ENCODE results near the gene PC. TPM values are rescaled to one million over a fixed set of nuclear protein-coding genes. Genes with fewer than 3 reads are reported as not detected.

Gene PC
- total and polyA plus RNA-seq, 11 donors = 2.6 to 22.4 (median 13.1) TPM

- Histone ChIP-seq H3K4me3 (no peak overlapping the region), H3K27ac (no peak overlapping the region), H3K4me1 (peaks cover 0 to under 1% (median 0%) of the 10 kb centered on the region in 12 donors), H3K9me3 (no peaks in the 10 kb centered on the region), H3K36me3 (peaks cover 0 to 2% (median 0%) of the 10 kb centered on the region in 9 donors), H3K27me3 (no peaks in the 10 kb centered on the region)
- intact Hi-C loops (cut with DNase I) = no loop called here
- ATAC-seq = no peak
- TF ChIP-seq POLR2A (IDR thresholded peaks at IDR 0.05) (no peak), CTCF (IDR thresholded peaks at IDR 0.05) (no peak)
- DNase-seq = peak in 2 of 5 donors; percentile 20 to 48
- WGBS, 4 donors = 75 to 97% (median 89%) methylated on average over 9 to 11 of the region's 11 CpGs
Measured at GRCh38 chr11:66862559-66863037, 95.6 kb downstream of the PC start.

DNA sequence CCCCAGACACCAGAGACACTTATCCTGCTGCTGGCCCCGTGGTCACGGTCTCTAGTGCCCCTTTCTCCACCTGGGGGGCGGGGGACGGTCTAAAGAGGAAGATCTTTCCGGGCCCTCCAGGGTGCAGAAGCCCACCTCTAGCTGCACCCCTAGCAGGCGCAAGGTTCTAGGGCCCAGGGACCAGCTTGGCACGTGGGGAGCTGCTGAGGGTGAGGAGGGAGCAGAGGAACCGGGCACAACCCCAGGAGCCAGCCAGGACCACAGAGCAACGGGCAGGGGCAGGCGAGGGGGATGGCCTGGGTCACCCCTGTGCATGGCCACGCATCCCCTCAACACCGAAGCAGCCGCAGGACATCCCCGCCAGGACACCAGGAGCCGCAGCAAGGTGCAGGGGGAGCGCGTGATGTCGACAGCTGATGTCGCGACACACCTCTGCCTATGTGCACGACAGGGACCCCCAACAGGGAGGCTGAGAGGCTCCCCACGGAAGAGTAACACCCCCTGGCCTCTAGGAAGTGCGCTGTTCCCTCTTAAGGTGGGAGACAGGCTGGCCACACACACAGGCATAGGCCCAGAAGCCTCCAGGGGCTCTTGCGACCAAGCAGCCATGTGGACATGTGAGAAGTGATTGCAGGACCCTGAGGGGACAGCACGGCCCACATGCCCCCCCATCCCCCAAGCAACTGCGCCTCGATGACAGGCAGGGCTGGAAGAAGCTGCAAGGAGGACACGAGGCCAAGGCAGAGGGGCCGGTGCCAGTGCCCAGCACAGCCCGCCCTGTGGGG is 96.2 kb downstream of the PC start:
- intact Hi-C loops (cut with DNase I) = no loop called here
- Histone ChIP-seq H3K4me3 (no peak overlapping the region), H3K27me3 (no peaks in the 10 kb centered on the region), H3K9me3 (no peaks in the 10 kb centered on the region), H3K4me1 (peaks cover 0 to 6% (median 0%) of the 10 kb centered on the region in 12 donors), H3K27ac (no peak overlapping the region), H3K36me3 (peaks cover 0 to 2% (median 0%) of the 10 kb centered on the region in 9 donors)
- DNase-seq = peak in 1 of 5 donors; percentile 54
- WGBS, 4 donors = 90 to 92% (median 91%) methylated on average over 21 to 30 of the region's 30 CpGs
- no peak for ATAC-seq
- no peak for TF ChIP-seq POLR2A (IDR thresholded peaks at IDR 0.05)
- TF ChIP-seq CTCF (IDR thresholded peaks at IDR 0.05) = no peak

DNA sequence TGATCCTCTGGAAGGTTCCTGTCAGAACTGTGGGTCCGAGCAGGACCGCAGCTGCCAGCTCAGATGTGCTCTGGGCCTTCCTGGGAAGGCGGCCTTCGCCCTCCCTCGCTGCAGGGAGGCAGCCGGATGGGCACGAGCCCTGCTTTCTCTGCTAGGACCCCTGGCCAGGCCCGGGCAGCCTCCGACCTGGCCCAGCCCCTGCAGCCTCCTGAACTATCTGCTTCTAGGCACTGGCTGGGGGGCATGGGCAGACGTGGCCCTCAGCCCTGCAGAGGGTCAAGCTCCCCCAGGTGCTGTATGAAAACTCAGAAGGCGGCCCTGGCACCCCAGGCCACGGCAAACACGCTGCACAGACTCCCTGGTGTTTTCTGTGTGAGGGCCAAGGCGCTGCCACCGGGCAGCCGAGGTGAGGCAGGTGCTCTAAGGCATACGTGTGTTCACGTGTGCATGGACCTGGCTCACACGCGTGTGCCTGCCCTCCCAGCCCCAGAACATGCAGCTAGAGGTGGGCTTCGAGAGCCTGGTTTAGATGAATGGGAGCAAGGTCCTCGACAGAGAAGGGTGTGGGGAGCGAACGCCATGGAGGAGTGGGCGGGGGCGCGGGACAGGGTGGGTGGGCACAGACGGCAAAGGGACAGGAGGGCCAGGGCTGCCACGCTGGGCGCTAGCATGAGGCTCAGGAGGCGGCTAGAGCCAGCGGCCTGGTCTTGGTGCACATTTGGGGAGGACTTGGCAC is 97.0 kb downstream of the PC start:
- Histone ChIP-seq H3K4me3 (no peak overlapping the region), H3K36me3 (peaks cover 0 to 2% (median 0%) of the 10 kb centered on the region in 9 donors), H3K27ac (no peak overlapping the region), H3K4me1 (peaks cover 0 to 7% (median 0%) of the 10 kb centered on the region in 12 donors), H3K9me3 (no peaks in the 10 kb centered on the region), H3K27me3 (no peaks in the 10 kb centered on the region)
- TF ChIP-seq CTCF (IDR thresholded peaks at IDR 0.05) (no peak), POLR2A (IDR thresholded peaks at IDR 0.05) (no peak)
- ATAC-seq (no peak), DNase-seq (peak in 1 of 5 donors; percentile 55)
- WGBS, 4 donors = 94 to 95% (median 94%) methylated on average over 28 to 32 of the region's 32 CpGs
- intact Hi-C loops (cut with DNase I) = no loop called here

DNA sequence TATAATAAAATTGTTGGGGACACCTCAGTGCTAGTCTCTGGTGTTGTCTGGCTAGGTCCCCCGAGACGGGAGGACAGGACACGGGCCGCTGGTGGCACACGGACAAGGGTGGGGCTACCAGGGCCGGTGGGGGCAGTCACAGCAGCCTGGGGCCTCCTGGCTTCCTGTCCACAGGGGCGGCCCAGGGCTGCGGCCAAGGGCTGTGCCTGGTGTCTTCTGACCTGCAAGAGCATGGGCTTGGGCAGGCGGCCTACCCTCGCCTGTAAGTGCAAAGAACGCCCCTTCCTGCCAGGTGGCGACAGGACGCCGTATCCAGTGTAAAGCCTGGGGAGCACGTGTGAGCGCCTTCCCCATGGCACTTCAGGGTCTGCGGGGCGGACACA is 97.7 kb downstream of the PC start:
- Histone ChIP-seq H3K36me3 (peaks cover 0 to 2% (median 0%) of the 10 kb centered on the region in 9 donors), H3K9me3 (no peaks in the 10 kb centered on the region), H3K27ac (no peak overlapping the region), H3K4me3 (no peak overlapping the region), H3K4me1 (peaks cover 0 to 11% (median 4%) of the 10 kb centered on the region in 12 donors), H3K27me3 (no peaks in the 10 kb centered on the region)
- TF ChIP-seq POLR2A (IDR thresholded peaks at IDR 0.05) (no peak), CTCF (IDR thresholded peaks at IDR 0.05) (no peak)
- intact Hi-C loops (cut with DNase I) = no loop called here
- ATAC-seq = no peak
- 69 to 76% (median 75%) methylated on average over 13 to 18 of the region's 18 CpGs for WGBS, 4 donors
- DNase-seq = peak in 2 of 5 donors; percentile 26 to 57

Data from heart left ventricle (tissue), 16 donors.